CD4-positive, alpha-beta T cell (primary cell): ENCODE results near the gene ADAMTS19. TPM values are rescaled to one million over a fixed set of nuclear protein-coding genes. Genes with fewer than 3 reads are reported as not detected.

Experiments
- ATAC-seq: fragments of 200-7000 bp; cut with Tn5 transposase; one replicate; pipeline ENCODE4 v1.10.0; 2022; ENCODE audit warnings: mild to moderate bottlenecking; ENCODE audit not compliant: poor library complexity
- CTCF ChIA-PET: fragments of 350-600 bp; sonication (Branson Sonifier 250); formaldehyde crosslinking; loops from one replicate; lab custom pipeline; 2021; ENCODE audit warnings: antibody characterized with exemption, inconsistent platforms; lab: Charles Lee
- POLR2A ChIA-PET: fragments of 350-600 bp; sonication (Branson Sonifier 250); formaldehyde crosslinking; loops from one replicate; lab custom pipeline; 2021; ENCODE audit warnings: antibody characterized with exemption, inconsistent platforms; lab: Charles Lee
- DNase-seq, 14 experiments: peaks; one replicate each; pipeline ENCODE4 v3.0.0-alpha.2; 2013 to 2020; ENCODE audit warnings: mixed read lengths in 2 of 14
- H3K27ac ChIP-seq, 2 donors: one replicate each; pipeline versions ENCODE4 v1.5.1 to v1.7.0; 2013; ENCODE audit warnings: low read length in 2 of 2, low read depth in 1 of 2, mild to moderate bottlenecking in 1 of 2
- H3K27me3 ChIP-seq, 2 experiments: 1 replicate in 1 of 2; 2 replicates in 1 of 2; pipeline versions ENCODE4 v1.6.1 to v1.7.0; 2013; ENCODE audit warnings: low read length in 2 of 2, control low read depth in 1 of 2, mild to moderate bottlenecking in 1 of 2, moderate library complexity in 1 of 2; ENCODE audit not compliant: insufficient read depth in 2 of 2, control insufficient read depth in 1 of 2
- H3K36me3 ChIP-seq: one replicate; pipeline ENCODE4 v1.6.1; 2013; ENCODE audit warnings: low read length, control low read depth; ENCODE audit not compliant: insufficient read depth
- H3K4me1 ChIP-seq: one replicate; pipeline ENCODE4 v1.6.1; 2013; ENCODE audit warnings: low read length, control low read depth; ENCODE audit not compliant: insufficient read depth
- H3K4me3 ChIP-seq: one replicate; pipeline ENCODE4 v1.5.1; 2013; ENCODE audit warnings: mild to moderate bottlenecking, low read length, moderate library complexity
- H3K9me3 ChIP-seq, 2 experiments: 1 replicate in 1 of 2; 2 replicates in 1 of 2; pipeline versions ENCODE4 v1.6.1 to v1.7.0; 2013; ENCODE audit warnings: low read length in 2 of 2, mild to moderate bottlenecking in 2 of 2, control low read depth in 1 of 2, moderate library complexity in 1 of 2; ENCODE audit not compliant: control insufficient read depth in 1 of 2, insufficient read depth in 1 of 2
- H3K27ac Mint-ChIP-seq: one replicate; pipeline ENCODE4 v1.8.0; 2020; ENCODE audit warnings: mixed read lengths
- H3K27me3 Mint-ChIP-seq: one replicate; pipeline ENCODE4 v1.8.0; 2021; ENCODE audit warnings: mixed read lengths
- H3K36me3 Mint-ChIP-seq: one replicate; pipeline ENCODE4 v1.8.0; 2021; ENCODE audit warnings: low read depth, mixed read lengths
- H3K4me1 Mint-ChIP-seq: one replicate; pipeline ENCODE4 v1.8.0; 2021; ENCODE audit warnings: low read depth, mixed read lengths
- H3K4me3 Mint-ChIP-seq: one replicate; pipeline ENCODE4 v1.8.0; 2020; ENCODE audit warnings: mild to moderate bottlenecking, mixed read lengths
- H3K9me3 Mint-ChIP-seq: one replicate; pipeline ENCODE4 v1.8.0; 2020; ENCODE audit warnings: mixed read lengths
- CTCF ChIP-seq: fragments of 200-600 bp; IDR thresholded peaks from one replicate; pipeline ENCODE4 v1.8.0; 2022; ENCODE audit warnings: antibody characterized with exemption, mild to moderate bottlenecking
- intact Hi-C, 2 experiments: fragments of 100-400 bp; cut with DNase I in 1 of 2; cut with micrococcal nuclease in 1 of 2; formaldehyde crosslinking; loops; one replicate each; pipeline versions ENCODE4 v1.15.1 to v1.9.0; 2023 to 2025; cut with DNase I, micrococcal nuclease
- total RNA-seq, 174 experiments: library from RNA in 2 of 174; stranded (reverse) in 2 of 174; gene quantifications; one replicate each; pipeline ENCODE4 v1.2.3 and lab custom pipeline; 2021 to 2026

The ADAMTS19 gene
- total RNA-seq, 2 experiments from 2014 or later, result not detected

- Mint-ChIP-seq H3K27ac (no peak overlapping the region), H3K9me3 (no peaks in the 10 kb centered on the region), H3K36me3 (no peaks in the 10 kb centered on the region), H3K27me3 (no peaks in the 10 kb centered on the region), H3K4me1 (no peaks in the 10 kb centered on the region), H3K4me3 (no peak overlapping the region)
- ChIA-PET CTCF (no interaction called here), POLR2A (no interaction called here)
- no peak for TF ChIP-seq CTCF
- Histone ChIP-seq H3K36me3 (no peaks in the 10 kb centered on the region), H3K9me3 (no peaks in the 10 kb centered on the region), H3K27me3 (no peaks in the 10 kb centered on the region), H3K4me3 (no peak overlapping the region), H3K27ac (no peak overlapping the region), H3K4me1 (no peaks in the 10 kb centered on the region)
- DNase-seq (no peak), ATAC-seq (no peak)
- intact Hi-C loops, result no loop called here
Observed at GRCh38 chr5:129717751-129718310, 257.7 kb downstream of the ADAMTS19 start.

- no peak for ATAC-seq
- H3K36me3 ChIP-seq, result no peaks in the 10 kb centered on the region
- CTCF ChIA-PET, result no interaction called here
- no peak for TF ChIP-seq CTCF
- no peaks in the 10 kb centered on the region for H3K27me3 ChIP-seq
- no peaks in the 10 kb centered on the region for H3K9me3 ChIP-seq
- Mint-ChIP-seq H3K27me3 (no peaks in the 10 kb centered on the region), H3K4me1 (no peaks in the 10 kb centered on the region), H3K27ac (no peak overlapping the region), H3K36me3 (no peaks in the 10 kb centered on the region), H3K9me3 (no peaks in the 10 kb centered on the region), H3K4me3 (no peak overlapping the region)
- no peaks in the 10 kb centered on the region for H3K4me1 ChIP-seq
- no peak for DNase-seq
- H3K4me3 ChIP-seq, result no peak overlapping the region
- intact Hi-C loops, result no loop called here
- no peak overlapping the region for H3K27ac ChIP-seq
- POLR2A ChIA-PET, result no interaction called here
Observed at GRCh38 chr5:129718471-129719090, 258.5 kb downstream of the ADAMTS19 start.

DNA sequence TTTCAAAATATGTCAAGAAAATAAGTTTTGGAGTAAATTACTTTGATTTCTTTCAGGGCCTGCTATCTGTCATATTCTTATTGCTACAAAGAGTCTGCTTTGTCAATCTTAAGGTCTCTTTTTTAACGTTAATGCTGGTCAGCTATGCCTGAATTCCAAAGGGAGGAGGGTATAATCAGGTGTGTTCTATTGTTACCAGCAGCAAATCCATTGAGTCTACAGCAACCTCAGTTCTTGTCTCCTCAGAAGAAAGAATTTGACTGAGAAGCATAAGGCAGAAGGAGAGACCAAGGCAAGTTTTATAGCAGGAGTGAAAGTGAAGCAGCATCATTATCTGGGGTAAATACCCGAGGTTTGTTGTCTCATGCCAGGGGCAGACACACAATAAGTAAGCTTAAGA is 264.1 kb downstream of the ADAMTS19 start:
- TF ChIP-seq CTCF, result no peak
- ATAC-seq, result no peak
- no peaks in the 10 kb centered on the region for H3K9me3 ChIP-seq
- DNase-seq, result no peak
- H3K36me3 ChIP-seq, result no peaks in the 10 kb centered on the region
- POLR2A ChIA-PET, result no interaction called here
- H3K4me3 ChIP-seq, result no peak overlapping the region
- no peak overlapping the region for H3K4me3 Mint-ChIP-seq
- no peaks in the 10 kb centered on the region for H3K9me3 Mint-ChIP-seq
- CTCF ChIA-PET, result no interaction called here
- no peaks in the 10 kb centered on the region for H3K36me3 Mint-ChIP-seq
- no peaks in the 10 kb centered on the region for H3K27me3 Mint-ChIP-seq
- no peak overlapping the region for H3K27ac ChIP-seq
- H3K27me3 ChIP-seq, result no peaks in the 10 kb centered on the region
- no peak overlapping the region for H3K27ac Mint-ChIP-seq
- no peaks in the 10 kb centered on the region for H3K4me1 Mint-ChIP-seq
- intact Hi-C loops, result no loop called here
- no peaks in the 10 kb centered on the region for H3K4me1 ChIP-seq
